ENCODE results near the gene PRMT1. TPM values are rescaled to one million over a fixed set of nuclear protein-coding genes. Genes with fewer than 3 reads are reported as not detected.

PRMT1 gene
- total and polyA plus RNA-seq, 9 of the 15 experiments (the other 6 are each of a cell fraction or from before 2014, with no cell fraction given): 13.3 to 464 (median 326) TPM

DNA sequence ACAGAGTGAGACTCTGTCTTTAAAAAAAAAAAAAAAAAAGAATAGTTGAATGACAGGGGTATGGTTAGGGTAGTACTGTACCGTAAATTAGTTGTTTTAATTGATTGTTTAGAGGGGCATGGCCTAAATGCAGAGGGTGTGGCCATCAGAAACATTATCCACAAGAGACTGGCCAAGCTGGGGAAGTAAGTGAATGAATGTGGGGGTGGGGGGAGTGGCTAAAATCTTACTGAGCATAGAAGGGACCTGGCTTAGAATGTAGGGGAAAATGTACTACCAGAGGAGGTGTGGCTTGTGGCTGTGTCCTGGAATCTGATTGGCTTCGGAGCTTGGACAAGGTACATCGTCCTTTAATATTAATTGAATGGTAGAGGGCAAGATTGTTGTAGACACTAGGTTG is 7.6 kb upstream of the PRMT1 start:
- Histone ChIP-seq H2AFZ (ENCODE audit: low read depth, low read length) (no peak overlapping the region), H3K9me1 (ENCODE audit: control insufficient read depth, insufficient read depth, low read length) (no peaks in the 10 kb centered on the region), H3K4me3 (no peak overlapping the region), H3K36me3 (ENCODE audit: control insufficient read depth, insufficient read depth, low read length) (peaks cover 64% of the 10 kb centered on the region), H3K9ac (ENCODE audit: insufficient read depth in 1 of 2, low read depth in 2 of 2, low read length in 2 of 2) (no peak overlapping the region), H3K27me3 (ENCODE audit: control insufficient read depth in 2 of 2, insufficient read depth in 2 of 2, low read length in 2 of 2) (no peaks in the 10 kb centered on the region), H3K79me2 (ENCODE audit: control insufficient read depth, insufficient read depth, low read length) (peaks cover 44% of the 10 kb centered on the region), H3K27ac (ENCODE audit: extremely low read depth, low read depth, low read length) (no peak overlapping the region), H3K9me3 (replicated peaks; ENCODE audit: control insufficient read depth, insufficient read depth, low read depth, low read length) (no peaks in the 10 kb centered on the region; the same call in 1 of the 2 replicates), H4K20me1 (replicated peaks; ENCODE audit: control insufficient read depth, insufficient read depth, low read length) (0 out of 2 replicates have a peak, but pooled peaks cover 9% of the 10 kb centered on the region), H3K4me2 (ENCODE audit: insufficient read depth, low read length) (no peak overlapping the region), H3K4me1 (replicated peaks in 1 of 2; ENCODE audit: control insufficient read depth in 2 of 2, insufficient read depth in 2 of 2, low read length in 2 of 2) (peaks cover 16 to 27% of the 10 kb centered on the region in 2 experiments; a peak in 4 of 5 replicates)
- intact Hi-C loops (cut with micrococcal nuclease) (no loop called here), in situ Hi-C loops (cut with MboI) (no loop called here)
- 82% methylated on average over 3 of the region's 3 CpGs for WGBS (ENCODE audit: insufficient coverage, low coverage, missing lambda C conversion rate)
- ATAC-seq: no peak
- no TSS peak for BruUV-seq (replicated peaks)
- peak; percentile 29 for FAIRE-seq
- ChIA-PET CTCF (ENCODE audit: low intra/inter-chr PET ratio) (no interaction called here), POLR2A (interaction anchor here (0.9 to 1.8 kb wide), 4 partner anchors 15 to 174 kb away, joined by 3 to 4 read pairs (median 4); partner anchors contain the start of gene RPS11)
- DNase-seq (ENCODE audit: extremely low read depth in 1 of 4, low spot score in 3 of 4): peak in 1 of 4 experiments; percentile 36
- no peak for TF ChIP-seq NFIX (CRISPR knock-in tag; IDR thresholded peaks at IDR 0.05; ENCODE audit: low read depth)
- peak; percentile 85 for TF ChIP-seq EGR1 (conservative IDR thresholded peaks at IDR 0.05)

DNA sequence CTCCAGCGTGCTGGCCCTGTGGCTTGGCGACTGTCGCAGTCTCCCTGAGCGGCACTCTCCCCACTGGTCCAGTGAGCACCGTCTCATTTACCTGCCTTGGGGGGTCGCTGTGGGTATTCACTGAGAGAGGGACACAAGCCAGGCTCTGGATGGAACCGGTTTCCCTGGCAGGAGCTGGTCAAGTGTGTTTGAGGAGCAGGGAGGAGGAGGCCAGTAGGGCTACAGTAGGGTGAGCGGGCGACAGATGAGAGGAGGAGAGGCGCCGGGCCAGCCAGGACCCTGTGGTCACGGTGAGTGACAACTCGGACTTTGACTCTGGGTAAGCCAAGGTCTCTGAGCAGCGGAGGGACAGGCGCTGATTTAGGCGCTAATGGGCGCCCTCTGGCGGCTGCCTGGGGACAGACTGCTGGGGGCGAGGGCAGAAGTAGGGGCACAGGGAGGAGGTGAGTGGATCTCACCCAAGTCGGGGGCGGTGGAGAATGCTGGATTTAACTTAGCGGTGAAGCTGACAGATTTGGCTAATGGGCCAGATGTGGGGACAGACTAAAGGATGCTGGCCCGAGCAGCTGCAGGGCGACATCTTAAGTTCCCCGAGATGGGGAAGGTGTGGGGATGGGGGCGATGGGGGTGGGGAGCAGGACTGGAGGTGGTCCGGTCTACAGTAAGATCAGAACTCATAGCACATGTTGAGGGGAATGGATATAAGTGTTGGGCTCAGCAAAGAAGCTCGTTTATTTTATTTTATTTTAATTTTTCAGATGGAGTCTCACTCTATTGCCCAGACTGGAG is 4.7 kb upstream of the PRMT1 start:
- H3K79me2 ChIP-seq (ENCODE audit: control insufficient read depth, insufficient read depth, low read length): peaks cover 21% of the 10 kb centered on the region
- 0 out of 2 replicates have a peak, but pooled peaks cover 4% of the 10 kb centered on the region for H4K20me1 ChIP-seq (replicated peaks; ENCODE audit: control insufficient read depth, insufficient read depth, low read length)
- ChIA-PET CTCF (ENCODE audit: low intra/inter-chr PET ratio) (interaction anchor here (0.7 to 1.3 kb wide), 3 partner anchors 170 to 311 kb away, joined by 3 read pairs; no protein-coding TSS in a partner anchor), POLR2A (interaction anchor here (0.7 to 1.4 kb wide), 2 partner anchors 38 to 177 kb away, joined by 3 read pairs; partner anchors contain the start of gene RPS11)
- H3K27ac ChIP-seq (ENCODE audit: extremely low read depth, low read depth, low read length): peak overlapping the region; percentile 44; the same call in 1 of the 3 replicates
- H3K4me3 ChIP-seq: peak overlapping the region; percentile 16; the same call in 1 of the 2 replicates
- WGBS (ENCODE audit: insufficient coverage, low coverage, missing lambda C conversion rate): 5% methylated on average over 23 of the region's 28 CpGs
- peak overlapping the region; percentile 75 for H3K4me2 ChIP-seq (ENCODE audit: insufficient read depth, low read length)
- H3K36me3 ChIP-seq (ENCODE audit: control insufficient read depth, insufficient read depth, low read length): peaks cover 60% of the 10 kb centered on the region
- H3K27me3 ChIP-seq (ENCODE audit: control insufficient read depth in 2 of 2, insufficient read depth in 2 of 2, low read length in 2 of 2): no peaks in the 10 kb centered on the region
- FAIRE-seq: peak; percentile 96
- intact Hi-C loops (cut with micrococcal nuclease) (no loop called here), in situ Hi-C loops (cut with MboI) (loop anchor here (5.0 kb wide), 1 partner anchor 165 kb away; no protein-coding TSS in a partner anchor)
- H3K9me3 ChIP-seq (replicated peaks; ENCODE audit: control insufficient read depth, insufficient read depth, low read depth, low read length): no peaks in the 10 kb centered on the region; the same call in 1 of the 2 replicates
- no peaks in the 10 kb centered on the region for H3K9me1 ChIP-seq (ENCODE audit: control insufficient read depth, insufficient read depth, low read length)
- no TSS peak for BruUV-seq (replicated peaks)
- H3K9ac ChIP-seq (ENCODE audit: insufficient read depth in 1 of 2, low read depth in 2 of 2, low read length in 2 of 2): peak overlapping the region; percentile 42 to 86; a peak in 3 of 4 replicates
- ATAC-seq: peak; percentile 61
- H2AFZ ChIP-seq (ENCODE audit: low read depth, low read length): peak overlapping the region; percentile 68
- peak; percentile 71 to 91 (median 80) for DNase-seq (ENCODE audit: extremely low read depth in 1 of 4, low spot score in 3 of 4)
- peaks cover 18 to 26% of the 10 kb centered on the region in 2 experiments; a peak in 4 of 5 replicates for H3K4me1 ChIP-seq (replicated peaks in 1 of 2; ENCODE audit: control insufficient read depth in 2 of 2, insufficient read depth in 2 of 2, low read length in 2 of 2)
- TF ChIP-seq KAT8 (IDR thresholded peaks at IDR 0.05; ENCODE audit: low read depth) (no peak), DPF2 (IDR thresholded peaks at IDR 0.05) (no peak; the same call in 1 of the 2 replicates), MLX (CRISPR knock-in tag; conservative IDR thresholded peaks at IDR 0.05) (no peak), TSC22D4 (tag; IDR thresholded peaks at IDR 0.05) (no peak), HDGF (IDR thresholded peaks at IDR 0.05) (peak; percentile 85; the same call in 1 of the 2 replicates), ESRRA (IDR thresholded peaks at IDR 0.05; ENCODE audit: borderline replicate concordance, low read depth) (peak; percentile 53; the same call in 1 of the 2 replicates), CCNT2 (IDR thresholded peaks at IDR 0.05; ENCODE audit: borderline replicate concordance, extremely low read depth, insufficient read length, low read depth, low read length) (no peak), POLR2G (IDR thresholded peaks at IDR 0.05; ENCODE audit: low read depth, low read length) (0 out of 2 replicates have a peak, but pooled peaks have one; percentile 61), ZNF165 (CRISPR knock-in tag; IDR thresholded peaks at IDR 0.05; ENCODE audit: borderline replicate concordance) (no peak)
